NCI-H2081 treated with DMSO at 0.1 percent for 48 hours (cell line): Measurements from ENCODE around the gene STAM.

Source experiments
- DNase-seq: peaks from one replicate; lab custom pipeline; 2025; lab: John Stamatoyannopoulos, UW

STAM gene

GRCh38 chr10:17730667-17731066 lies 86.7 kb downstream of the STAM start:
- DNase-seq: no peak

DNA sequence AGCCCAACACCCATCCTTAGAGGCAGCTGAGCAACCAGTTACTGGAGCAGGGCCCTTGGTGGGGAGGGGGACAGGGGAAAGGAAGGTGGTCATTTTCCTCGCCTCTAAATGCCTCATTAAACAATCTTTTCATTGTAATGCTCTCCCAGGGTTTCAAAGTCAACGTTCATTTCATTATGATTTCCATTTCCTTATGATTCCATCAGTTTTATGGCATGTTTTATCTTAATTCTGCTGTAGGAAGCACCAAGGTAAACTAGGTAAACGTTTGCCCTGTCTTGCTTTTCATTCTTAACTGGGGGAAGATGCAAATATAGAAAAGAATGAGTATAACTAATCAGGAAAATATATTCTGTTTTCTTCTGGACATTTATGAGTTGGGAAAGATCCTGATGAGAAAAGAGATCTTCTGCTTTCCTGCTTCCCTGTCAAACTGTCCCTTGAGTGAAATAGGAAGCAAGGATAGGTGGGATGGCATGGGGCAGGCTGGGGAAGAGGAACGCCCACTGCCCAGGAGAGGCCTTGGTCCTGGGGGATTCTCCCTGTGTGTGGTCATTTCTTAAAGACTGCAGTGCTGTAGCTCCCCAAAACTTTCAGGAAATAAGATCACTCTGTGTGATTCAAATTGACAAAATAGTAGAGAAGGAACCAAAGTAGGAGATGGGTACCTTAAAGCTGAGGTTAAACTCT lies 87.5 kb downstream of the STAM start:
- no peak for DNase-seq

DNA sequence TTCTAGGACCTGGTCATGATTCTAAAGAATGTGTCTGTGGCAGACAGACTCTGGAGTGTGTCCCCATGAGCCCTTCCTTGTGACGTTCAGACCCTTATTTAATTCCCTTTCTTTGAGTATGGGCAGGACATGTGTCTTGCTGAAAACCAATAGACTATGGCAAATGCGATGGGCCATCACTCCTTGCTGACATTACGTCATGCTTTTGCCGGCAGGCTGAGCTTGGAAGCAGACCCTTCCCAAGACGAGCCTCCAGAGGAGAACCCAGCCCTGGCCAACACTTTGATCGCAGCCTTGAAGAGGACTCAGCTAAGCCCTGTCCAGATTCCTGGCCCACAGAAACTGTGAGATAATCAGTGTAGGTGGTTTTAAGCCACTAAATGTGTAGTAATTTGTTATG lies 89.7 kb downstream of the STAM start:
- DNase-seq: no peak

GRCh38 chr10:17734432-17735080 lies 90.6 kb downstream of the STAM start:
- DNase-seq: no peak

GRCh38 chr10:17735166-17735941 lies 91.4 kb downstream of the STAM start:
- DNase-seq: no peak

GRCh38 chr10:17736223-17736622 lies 92.3 kb downstream of the STAM start:
- no peak for DNase-seq

- DNase-seq: no peak
Observed at GRCh38 chr10:17737027-17737965, 93.3 kb downstream of the STAM start.

GRCh38 chr10:17740668-17741067 lies 96.7 kb downstream of the STAM start:
- no peak for DNase-seq

GRCh38 chr10:17742918-17743317 lies 99.0 kb downstream of the STAM start:
- no peak for DNase-seq

- DNase-seq: no peak
Observed at GRCh38 chr10:17743437-17743836, 99.5 kb downstream of the STAM start.

DNA sequence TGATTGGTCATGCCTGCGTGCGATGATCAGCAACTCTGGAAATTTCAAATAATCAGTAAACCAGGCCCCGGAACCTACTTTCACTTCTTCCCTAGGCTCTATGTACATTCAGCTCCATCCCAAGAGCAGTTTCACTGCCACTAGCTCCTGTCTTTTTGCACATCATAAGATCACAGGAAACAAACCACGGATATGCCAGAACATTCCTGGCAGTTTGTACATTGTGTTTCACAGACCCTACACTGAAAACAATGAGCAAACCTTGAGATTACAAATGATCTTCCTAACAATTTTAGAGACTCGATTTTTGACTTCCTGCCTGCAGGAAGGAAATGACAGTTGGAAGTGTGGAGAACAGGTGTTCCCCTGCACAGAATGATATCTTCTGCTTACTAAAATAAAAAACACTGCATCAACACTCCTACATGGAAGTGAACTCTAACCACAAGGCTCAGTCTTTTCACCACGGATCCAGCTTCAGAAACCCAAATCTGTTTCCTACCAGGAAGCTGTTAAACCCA lies 100.5 kb downstream of the STAM start:
- no peak for DNase-seq

- no peak for DNase-seq
Observed at GRCh38 chr10:17747883-17748550, 104.1 kb downstream of the STAM start.

- DNase-seq: no peak
Observed at GRCh38 chr10:17749890-17750289, 105.9 kb downstream of the STAM start.

DNA sequence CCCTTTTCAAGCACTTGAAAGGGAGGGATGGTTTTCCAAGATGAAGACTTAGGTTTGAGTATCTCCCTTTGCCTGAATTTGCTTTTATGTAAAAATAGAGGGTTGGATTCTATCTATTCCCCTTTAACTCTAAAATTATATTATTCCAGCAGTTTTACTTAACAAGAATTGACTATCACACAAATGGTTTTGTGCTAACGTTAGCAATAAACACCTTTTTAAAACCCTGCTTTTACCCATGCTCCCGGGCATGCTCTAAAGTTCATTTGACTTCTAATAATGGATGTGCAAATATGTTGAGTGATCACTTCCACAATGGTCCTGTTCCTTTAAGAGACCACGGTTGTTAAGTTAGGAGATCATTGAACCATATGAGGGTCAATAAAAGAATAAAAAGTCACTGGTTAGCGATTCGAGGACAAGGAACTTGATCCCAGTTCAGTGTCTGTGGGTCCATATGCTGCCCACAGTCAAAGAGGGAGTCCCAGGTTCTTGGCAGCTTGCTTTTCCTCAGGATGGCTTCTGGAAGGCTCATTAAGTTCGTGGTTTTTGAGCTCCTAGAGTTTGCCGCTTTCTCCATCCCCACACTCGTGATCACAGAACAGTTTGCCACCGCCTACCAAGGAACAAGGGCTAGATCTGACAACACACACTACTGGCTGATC lies 108.0 kb downstream of the STAM start, which contains the start of gene TMEM236:
Gene TMEM236 (plus strand): TSS at position 421 of the 665 bp plus-strand sequence. CDS start 95 bp downstream, at position 516.
- DNase-seq: no peak

DNA sequence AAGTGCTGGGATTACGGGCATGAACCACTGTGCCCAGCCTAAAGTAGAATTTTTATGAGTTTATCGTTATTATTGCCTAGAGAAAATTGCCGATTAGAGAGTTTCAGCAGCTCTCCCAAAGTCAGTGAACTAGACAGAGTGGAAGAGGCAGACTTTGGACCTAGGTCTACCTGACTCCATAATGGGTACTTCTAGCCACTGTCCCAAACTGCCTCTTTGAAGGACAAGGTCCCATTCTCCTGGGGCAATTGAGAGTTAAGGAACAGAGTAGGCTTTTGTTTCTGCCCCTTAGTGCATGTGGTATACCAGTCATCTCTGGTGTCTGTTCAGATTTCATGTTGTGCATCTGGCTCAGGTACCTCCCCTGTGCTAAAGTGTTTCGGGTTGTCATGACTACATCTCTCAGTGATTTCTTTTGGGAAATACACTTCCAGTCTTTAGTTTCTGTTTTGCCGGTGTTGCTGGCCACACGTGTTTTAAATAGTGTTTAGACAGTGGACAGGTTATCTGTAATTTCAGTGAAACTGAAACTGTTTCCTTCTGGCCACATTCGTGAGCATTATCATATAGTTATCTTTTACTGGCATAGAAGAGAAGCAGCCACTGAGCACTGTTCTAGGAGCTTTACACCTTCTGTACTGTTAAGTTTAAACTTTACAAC lies 112.7 kb downstream of the STAM start:
- DNase-seq: no peak

- DNase-seq: no peak
Observed at GRCh38 chr10:17758200-17758599, 114.2 kb downstream of the STAM start.

- no peak for DNase-seq
Observed at GRCh38 chr10:17758896-17759295, 114.9 kb downstream of the STAM start.

DNA sequence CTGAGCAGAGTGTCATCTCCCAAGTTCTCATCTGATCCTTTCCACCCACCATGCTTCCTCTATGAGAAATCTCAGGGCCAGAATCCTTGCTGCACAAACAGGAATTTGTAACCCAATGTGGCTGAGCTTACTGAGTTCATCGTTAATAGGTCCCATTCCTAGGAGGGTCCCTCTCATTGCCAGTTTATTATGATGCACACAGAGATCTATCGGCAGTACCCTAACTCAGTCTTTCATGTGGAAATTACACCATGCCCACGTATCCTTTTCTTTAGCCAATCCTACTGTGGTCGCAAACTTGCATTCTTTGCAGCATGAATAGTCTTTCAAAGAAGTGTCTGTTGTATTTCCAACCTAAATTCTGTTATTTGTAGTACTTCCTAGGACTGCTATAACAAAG lies 120.2 kb downstream of the STAM start:
- no peak for DNase-seq

DNA sequence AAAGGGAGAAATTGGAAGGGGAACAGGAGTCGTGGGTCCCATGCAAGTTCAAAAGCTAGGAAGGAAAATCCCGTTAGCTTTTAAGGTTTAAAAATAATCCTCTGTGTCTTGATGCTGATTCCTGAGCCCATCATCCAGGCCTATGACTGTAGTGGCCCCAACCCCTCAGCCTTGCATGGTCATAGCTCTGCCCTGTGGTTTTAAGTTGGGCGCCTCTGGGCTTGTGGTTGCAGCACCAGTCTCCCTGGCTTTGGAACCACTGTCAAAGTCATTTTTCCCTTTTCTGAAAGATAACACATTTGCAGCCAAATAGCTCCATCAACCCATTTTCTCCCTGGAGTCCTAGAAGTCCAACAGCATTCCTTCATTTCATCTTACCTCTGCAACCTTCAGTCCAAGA lies 121.7 kb downstream of the STAM start:
- no peak for DNase-seq
